ENCODE data around the gene CATSPERD.

- TF ChIP-seq POLR2A (IDR thresholded peaks at IDR 0.05) = no peak
- TF ChIP-seq CTCF (IDR thresholded peaks at IDR 0.05) = no peak
Observed at GRCh38 chr19:5676105-5676771, 44.2 kb upstream of the CATSPERD start.
